Measurements from ENCODE around the gene NFATC2IP.

- TF ChIP-seq CTCF (IDR thresholded peaks at IDR 0.05) (no peak), POLR2A (IDR thresholded peaks at IDR 0.05) (no peak)
Observed at GRCh38 chr16:28980929-28981328, 30.2 kb downstream of the NFATC2IP start.

All from uterus (tissue), 2 donors.